ENCODE results near the gene PPP1R36.
A peak's percentile ranks its signal among the peaks of the same experiment; 100 is the strongest.

Gene PPP1R36

DNA sequence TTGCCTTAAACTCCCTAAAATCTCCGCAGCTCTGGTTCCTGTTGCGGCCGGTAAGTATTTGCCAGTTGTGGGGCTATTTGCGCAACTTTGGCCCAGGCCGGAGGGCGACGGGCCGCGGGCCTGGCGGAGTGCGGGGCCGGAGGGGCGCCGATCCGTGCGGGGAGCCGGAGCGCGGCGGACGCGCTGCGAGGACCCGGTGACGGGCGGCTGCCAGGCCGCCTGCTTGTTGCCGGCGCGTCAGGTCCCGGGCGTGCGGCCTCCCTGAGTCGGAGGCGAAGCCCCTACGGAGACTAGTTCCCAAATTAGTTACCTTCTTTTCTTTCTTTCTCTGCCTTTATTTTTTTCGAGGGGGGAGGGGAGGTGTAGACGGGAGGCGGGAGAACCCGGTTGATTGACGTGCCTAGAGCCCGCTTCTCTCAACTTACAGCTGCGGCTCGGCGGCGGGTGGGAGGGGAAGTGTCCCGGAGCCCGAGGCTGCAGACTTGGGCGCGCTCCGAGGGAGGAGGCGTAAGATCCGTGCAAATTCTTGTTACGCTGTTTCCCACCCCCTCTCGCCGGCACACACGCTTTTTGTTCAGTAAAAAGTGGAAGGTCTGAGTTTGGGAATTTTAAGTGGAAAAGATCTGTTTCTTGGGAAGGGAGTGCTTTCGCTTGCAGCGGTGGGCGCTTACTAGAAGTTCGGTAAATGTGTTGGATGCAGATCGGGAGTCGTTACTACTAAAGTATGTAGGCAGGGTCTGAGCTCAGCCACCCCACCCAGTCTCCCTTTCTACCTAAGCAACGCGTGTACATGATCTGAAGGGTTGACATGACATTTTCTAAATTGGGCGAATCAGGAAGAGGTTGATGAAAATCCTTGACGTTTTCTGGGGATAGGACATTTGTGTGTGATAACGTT lies 44.6 kb upstream of the PPP1R36 start:
- Histone ChIP-seq H3K27ac (peak overlapping the region; percentile 98), H3K9me3 (ENCODE audit: low read depth, low read length) (no peaks in the 10 kb centered on the region), H3K9ac (ENCODE audit: insufficient read length) (peak overlapping the region; percentile 99), H3K4me3 (peak overlapping the region; percentile 90), H3K36me3 (ENCODE audit: insufficient read depth, low read length) (no peaks in the 10 kb centered on the region)
- TF ChIP-seq POLR2AphosphoS5 (IDR thresholded peaks at IDR 0.05; ENCODE audit: borderline replicate concordance, low read depth, low read length) (peak; percentile 42; the same call in 1 of the 2 replicates), FOXP2 (optimal IDR thresholded peaks at IDR 0.05; ENCODE audit: control extremely low read depth, extremely low read length, insufficient read depth) (no peak)
- DNase-seq (ENCODE audit: low read depth, low spot score): no peak

DNA sequence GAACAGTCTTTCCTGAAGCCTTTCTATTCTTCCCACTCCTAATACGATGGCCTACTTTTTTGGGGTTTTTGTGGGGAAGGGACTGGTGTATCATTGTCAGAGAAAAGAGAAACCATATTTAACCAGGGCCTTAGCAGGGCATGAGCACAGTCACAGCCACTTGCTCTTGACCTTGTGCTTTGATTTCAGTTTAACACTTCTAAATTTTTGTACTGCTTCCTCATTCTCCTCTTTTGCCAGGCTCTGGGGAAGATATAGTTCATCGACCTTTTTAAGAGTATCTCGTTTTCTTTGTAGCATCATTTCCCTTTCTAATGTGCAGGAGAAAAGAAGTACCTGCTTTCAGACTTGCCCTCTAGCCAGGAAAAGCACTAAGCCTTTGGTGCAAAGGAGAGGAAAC lies 43.0 kb upstream of the PPP1R36 start:
- Histone ChIP-seq H3K4me3 (peak overlapping the region; percentile 20), H3K9ac (ENCODE audit: insufficient read length) (peak overlapping the region; percentile 38), H3K9me3 (ENCODE audit: low read depth, low read length) (no peaks in the 10 kb centered on the region), H3K27ac (no peak overlapping the region; the same call in 1 of the 2 replicates), H3K36me3 (ENCODE audit: insufficient read depth, low read length) (no peaks in the 10 kb centered on the region)
- TF ChIP-seq EZH2 (IDR thresholded peaks at IDR 0.05) (no peak), POLR2AphosphoS5 (IDR thresholded peaks at IDR 0.05; ENCODE audit: borderline replicate concordance, low read depth, low read length) (no peak), FOXP2 (optimal IDR thresholded peaks at IDR 0.05; ENCODE audit: control extremely low read depth, extremely low read length, insufficient read depth) (no peak)
- DNase-seq (ENCODE audit: low read depth, low spot score): no peak

DNA sequence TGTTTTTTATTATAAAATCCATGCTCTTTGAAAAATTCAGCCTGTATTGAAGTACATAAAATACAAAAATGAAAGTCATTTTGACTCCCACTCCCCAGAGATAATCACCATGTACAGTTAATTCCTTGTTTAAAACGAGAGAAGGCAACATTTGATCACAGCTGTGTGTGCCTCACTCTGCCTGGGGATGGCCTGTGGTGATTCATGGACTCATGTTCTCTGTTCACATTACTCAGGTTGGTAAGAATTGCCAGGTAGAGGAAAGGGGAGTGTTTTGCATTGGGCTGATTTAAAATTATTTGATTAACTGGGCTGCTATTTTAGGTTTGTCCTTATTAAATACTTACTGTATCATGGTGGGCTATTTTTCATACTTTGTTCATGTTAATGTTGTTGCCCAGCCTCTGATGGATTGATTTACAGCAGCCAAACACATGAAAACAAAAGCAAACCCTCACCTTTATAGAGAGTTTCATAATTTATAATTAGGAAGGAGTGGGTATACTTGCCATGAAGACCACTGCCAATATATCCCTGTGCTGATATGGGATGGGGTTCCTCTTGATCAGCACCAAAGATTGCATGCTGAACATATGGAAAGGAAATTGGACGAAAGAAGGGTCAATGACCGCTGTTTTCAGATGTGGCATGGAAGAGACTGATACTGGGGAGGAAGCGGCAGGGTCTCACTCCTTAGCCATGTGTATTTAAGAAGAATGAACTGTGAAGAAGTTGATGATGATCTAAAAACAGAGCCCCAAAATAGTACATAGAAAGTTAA lies 42.2 kb upstream of the PPP1R36 start:
- Histone ChIP-seq H3K9me3 (ENCODE audit: low read depth, low read length) (no peaks in the 10 kb centered on the region), H3K27ac (no peak overlapping the region), H3K4me3 (no peak overlapping the region), H3K36me3 (ENCODE audit: insufficient read depth, low read length) (no peaks in the 10 kb centered on the region), H3K9ac (ENCODE audit: insufficient read length) (peak overlapping the region; percentile 38)
- TF ChIP-seq FOXP2 (optimal IDR thresholded peaks at IDR 0.05; ENCODE audit: control extremely low read depth, extremely low read length, insufficient read depth) (no peak), POLR2AphosphoS5 (IDR thresholded peaks at IDR 0.05; ENCODE audit: borderline replicate concordance, low read depth, low read length) (no peak), EZH2 (IDR thresholded peaks at IDR 0.05) (no peak)
- no peak for DNase-seq (ENCODE audit: low read depth, low spot score)

DNA sequence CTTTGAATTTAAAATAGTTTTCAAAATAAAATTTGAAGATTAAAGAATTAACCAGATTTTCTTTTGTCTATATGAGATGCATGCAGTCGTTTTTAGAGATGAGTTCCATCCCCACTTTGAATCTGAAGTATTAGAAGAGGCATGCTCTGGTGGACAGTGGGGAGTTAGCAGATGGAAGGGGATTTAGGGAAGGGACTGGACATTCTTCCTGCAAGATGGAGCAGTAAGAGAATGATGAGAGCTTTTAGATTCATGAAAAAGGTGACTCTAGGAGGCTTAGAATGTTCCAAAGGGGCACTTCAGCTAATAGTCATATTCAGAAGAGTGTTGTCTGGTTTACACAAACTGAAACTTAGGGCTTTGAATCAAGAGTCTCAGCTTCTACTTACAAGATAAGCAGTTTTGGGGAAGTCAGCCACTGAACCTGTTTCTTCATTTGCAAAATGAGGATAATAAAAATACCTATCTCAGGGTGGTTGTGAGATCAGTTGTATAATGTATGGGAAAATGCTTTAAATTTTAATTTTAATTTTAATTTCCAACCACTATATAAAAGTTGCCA lies 41.5 kb upstream of the PPP1R36 start:
- DNase-seq (ENCODE audit: low read depth, low spot score): no peak
- Histone ChIP-seq H3K9ac (ENCODE audit: insufficient read length) (no peak overlapping the region), H3K36me3 (ENCODE audit: insufficient read depth, low read length) (no peaks in the 10 kb centered on the region), H3K27ac (no peak overlapping the region), H3K4me3 (no peak overlapping the region), H3K9me3 (ENCODE audit: low read depth, low read length) (no peaks in the 10 kb centered on the region)
- TF ChIP-seq EZH2 (IDR thresholded peaks at IDR 0.05): no peak
- TF ChIP-seq FOXP2 (optimal IDR thresholded peaks at IDR 0.05; ENCODE audit: control extremely low read depth, extremely low read length, insufficient read depth): no peak
- no peak for TF ChIP-seq POLR2AphosphoS5 (IDR thresholded peaks at IDR 0.05; ENCODE audit: borderline replicate concordance, low read depth, low read length)

DNA sequence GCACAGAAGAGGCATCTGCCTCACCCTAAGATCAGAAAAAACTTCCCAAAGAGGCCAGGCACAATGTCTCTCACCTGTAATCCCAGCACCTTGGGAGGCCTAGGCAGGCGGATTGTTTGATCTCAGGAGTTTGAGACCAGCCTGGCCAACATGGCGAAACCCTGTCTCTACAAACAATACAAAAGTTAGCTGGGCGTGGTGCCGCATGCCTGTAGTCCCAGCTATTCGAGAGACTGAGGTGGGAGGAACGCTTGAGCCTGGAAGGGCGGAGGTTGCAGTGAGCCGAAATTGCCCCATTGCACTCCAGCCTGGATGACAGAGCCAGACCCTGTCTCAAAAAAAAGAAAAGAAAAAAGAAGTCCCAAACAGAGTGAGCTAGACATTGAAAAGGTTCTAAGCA lies 40.7 kb upstream of the PPP1R36 start:
- Histone ChIP-seq H3K9ac (ENCODE audit: insufficient read length) (no peak overlapping the region), H3K9me3 (ENCODE audit: low read depth, low read length) (no peaks in the 10 kb centered on the region), H3K4me3 (no peak overlapping the region), H3K36me3 (ENCODE audit: insufficient read depth, low read length) (no peaks in the 10 kb centered on the region), H3K27ac (no peak overlapping the region)
- no peak for DNase-seq (ENCODE audit: low read depth, low spot score)
- TF ChIP-seq FOXP2 (optimal IDR thresholded peaks at IDR 0.05; ENCODE audit: control extremely low read depth, extremely low read length, insufficient read depth): no peak
- no peak for TF ChIP-seq POLR2AphosphoS5 (IDR thresholded peaks at IDR 0.05; ENCODE audit: borderline replicate concordance, low read depth, low read length)
- no peak for TF ChIP-seq EZH2 (IDR thresholded peaks at IDR 0.05)

DNA sequence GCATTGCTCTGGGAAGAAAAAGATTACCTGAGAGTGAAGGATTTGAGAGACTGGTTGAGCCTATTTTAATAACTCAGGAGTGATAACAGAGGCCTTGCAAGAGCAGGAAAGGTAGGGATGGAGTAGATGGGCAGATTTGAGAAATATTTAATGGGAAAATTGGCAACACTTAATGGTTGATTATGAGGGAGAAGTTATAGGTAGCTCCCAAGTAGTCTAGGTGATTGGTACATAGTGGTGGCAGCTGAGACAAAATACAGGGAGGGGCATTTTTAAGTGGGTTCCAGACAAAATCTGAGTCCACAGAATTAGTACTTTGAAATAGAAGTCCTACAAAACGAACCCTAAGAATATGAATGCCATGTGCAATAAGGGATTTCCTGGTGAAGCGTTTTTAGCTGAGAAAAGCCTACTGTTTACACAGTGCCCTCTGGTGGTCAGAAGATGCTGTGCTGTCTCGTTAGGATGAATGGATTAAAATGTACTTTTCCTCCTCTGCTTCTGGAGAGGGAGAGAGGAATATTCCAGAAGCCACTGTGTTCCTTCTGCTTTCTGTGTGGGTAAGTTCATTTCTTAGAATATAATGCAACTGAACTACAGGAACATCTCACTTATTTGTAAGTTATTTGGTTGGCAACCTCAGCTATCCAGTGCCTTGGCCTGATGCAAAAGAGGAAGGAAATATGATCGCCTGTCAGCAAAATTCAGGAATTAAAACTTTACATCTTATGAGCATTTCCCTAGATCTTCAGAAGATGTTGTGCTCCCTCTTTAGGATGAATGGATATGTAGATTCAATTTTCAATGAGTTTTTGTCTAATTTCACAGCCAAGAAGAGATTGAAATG lies 38.7 kb upstream of the PPP1R36 start:
- TF ChIP-seq POLR2AphosphoS5 (IDR thresholded peaks at IDR 0.05; ENCODE audit: borderline replicate concordance, low read depth, low read length): no peak
- TF ChIP-seq FOXP2 (optimal IDR thresholded peaks at IDR 0.05; ENCODE audit: control extremely low read depth, extremely low read length, insufficient read depth): no peak
- no peak for TF ChIP-seq EZH2 (IDR thresholded peaks at IDR 0.05)
- H3K36me3 ChIP-seq (ENCODE audit: insufficient read depth, low read length): no peaks in the 10 kb centered on the region
- peak overlapping the region; percentile 39 for H3K9ac ChIP-seq (ENCODE audit: insufficient read length)
- no peaks in the 10 kb centered on the region for H3K9me3 ChIP-seq (ENCODE audit: low read depth, low read length)
- H3K27ac ChIP-seq: peak overlapping the region; percentile 81
- H3K4me3 ChIP-seq: peak overlapping the region; percentile 64
- peak; percentile 68 for DNase-seq (ENCODE audit: low read depth, low spot score)

DNA sequence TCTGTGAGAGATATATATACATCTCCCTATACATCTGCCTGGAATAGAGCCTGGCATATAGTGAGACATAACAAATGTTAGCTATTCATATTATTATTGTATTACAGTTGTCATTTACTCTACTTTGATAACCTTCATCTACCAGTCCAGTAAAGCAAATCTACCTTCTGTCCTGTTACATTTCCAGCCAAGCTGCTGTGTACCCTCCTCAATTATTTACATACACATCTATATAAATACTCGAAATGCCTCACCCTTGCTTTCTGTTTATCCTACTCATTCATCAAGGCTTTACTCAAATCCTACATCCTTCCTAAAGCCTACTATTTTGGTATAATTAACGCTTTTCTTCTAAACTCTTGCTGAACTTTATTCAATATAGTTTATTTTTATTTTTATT lies 36.5 kb upstream of the PPP1R36 start:
- no peak overlapping the region for H3K27ac ChIP-seq
- H3K9ac ChIP-seq (ENCODE audit: insufficient read length): no peak overlapping the region
- DNase-seq (ENCODE audit: low read depth, low spot score): no peak
- H3K9me3 ChIP-seq (ENCODE audit: low read depth, low read length): no peaks in the 10 kb centered on the region
- TF ChIP-seq POLR2AphosphoS5 (IDR thresholded peaks at IDR 0.05; ENCODE audit: borderline replicate concordance, low read depth, low read length) (no peak), FOXP2 (optimal IDR thresholded peaks at IDR 0.05; ENCODE audit: control extremely low read depth, extremely low read length, insufficient read depth) (no peak), EZH2 (IDR thresholded peaks at IDR 0.05) (no peak)
- no peaks in the 10 kb centered on the region for H3K36me3 ChIP-seq (ENCODE audit: insufficient read depth, low read length)
- no peak overlapping the region for H3K4me3 ChIP-seq

Data from SK-N-MC (cell line).